ENCODE data around the gene ZFP42.

The ZFP42 gene

DNA sequence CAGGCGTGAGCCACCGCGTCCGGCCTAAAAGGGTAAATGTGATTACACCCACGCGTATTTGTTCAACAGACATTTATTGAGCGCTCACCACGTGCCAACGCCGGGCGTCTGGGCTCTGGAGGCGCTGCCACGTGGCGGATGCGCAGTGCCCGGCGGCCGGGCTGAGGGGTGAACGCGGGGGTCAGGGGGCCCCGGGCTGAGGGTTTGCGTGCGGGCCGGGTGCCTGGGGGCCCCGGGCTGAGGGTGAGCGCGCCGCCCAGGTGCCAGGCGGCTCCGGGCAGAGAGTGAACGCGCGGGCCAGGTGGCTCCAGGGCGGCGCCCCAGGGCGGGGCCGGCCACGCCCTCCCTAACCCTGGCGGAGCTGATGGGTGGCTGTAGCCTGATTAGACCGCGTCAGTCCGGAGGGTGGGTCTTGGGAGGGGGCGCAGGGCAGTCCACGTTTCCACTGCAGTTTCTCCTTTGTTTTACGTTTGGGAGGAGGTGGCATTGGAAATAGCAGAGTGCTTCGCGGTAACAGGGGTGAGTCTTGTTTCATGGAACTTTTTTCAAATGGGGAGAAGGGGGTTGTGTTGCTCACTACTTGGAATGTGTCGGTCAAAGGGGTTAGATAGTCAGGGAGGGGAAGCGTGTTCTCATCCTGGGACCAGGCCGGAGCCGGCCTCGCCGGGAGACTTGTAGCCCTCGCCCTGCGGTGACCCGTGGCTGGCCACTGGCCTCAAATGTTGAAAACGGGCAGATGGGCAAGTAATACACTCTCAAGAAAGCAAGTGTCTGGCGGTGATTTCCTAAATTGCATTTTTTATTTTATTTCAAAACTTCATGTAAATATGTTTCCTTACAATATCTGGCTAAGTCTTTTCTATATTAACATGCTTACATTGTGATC is at the start of gene ZFP42:
TSS of gene ZFP42 (plus strand) at position 450 of the 886 bp plus-strand sequence. CDS start 7,037 bp downstream, outside the sequence.
- TF ChIP-seq GATA2 (IDR thresholded peaks at IDR 0.05; ENCODE audit: low read depth, low read length) (no peak), GATA3 (IDR thresholded peaks at IDR 0.05; ENCODE audit: low read depth, low read length) (no peak)

- TF ChIP-seq GATA3 (IDR thresholded peaks at IDR 0.05; ENCODE audit: low read depth, low read length) (no peak), GATA2 (IDR thresholded peaks at IDR 0.05; ENCODE audit: low read depth, low read length) (no peak)
These were observed 34.4 kb upstream of the ZFP42 start for GRCh38 chr4:187961171-187961570.

DNA sequence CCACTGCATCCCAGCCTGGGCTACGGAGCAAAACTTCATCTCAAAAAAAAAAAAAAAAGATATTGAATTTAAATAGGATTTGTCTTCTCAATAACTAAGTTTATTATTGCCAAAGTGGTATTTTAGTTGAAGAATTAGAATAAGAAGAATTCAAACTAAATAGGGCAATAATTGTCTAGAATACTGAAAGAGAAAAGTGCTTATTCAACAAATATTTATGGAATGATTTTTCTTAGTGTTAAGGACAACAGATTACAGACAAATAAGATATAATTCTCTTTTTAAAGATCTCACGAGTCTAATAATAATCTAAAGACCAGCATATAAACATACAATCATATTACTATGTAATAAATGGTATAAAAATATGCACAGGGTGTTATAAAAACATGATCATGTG is 33.6 kb upstream of the ZFP42 start:
- TF ChIP-seq GATA2 (IDR thresholded peaks at IDR 0.05; ENCODE audit: low read depth, low read length) (no peak), GATA3 (IDR thresholded peaks at IDR 0.05; ENCODE audit: low read depth, low read length) (no peak)

DNA sequence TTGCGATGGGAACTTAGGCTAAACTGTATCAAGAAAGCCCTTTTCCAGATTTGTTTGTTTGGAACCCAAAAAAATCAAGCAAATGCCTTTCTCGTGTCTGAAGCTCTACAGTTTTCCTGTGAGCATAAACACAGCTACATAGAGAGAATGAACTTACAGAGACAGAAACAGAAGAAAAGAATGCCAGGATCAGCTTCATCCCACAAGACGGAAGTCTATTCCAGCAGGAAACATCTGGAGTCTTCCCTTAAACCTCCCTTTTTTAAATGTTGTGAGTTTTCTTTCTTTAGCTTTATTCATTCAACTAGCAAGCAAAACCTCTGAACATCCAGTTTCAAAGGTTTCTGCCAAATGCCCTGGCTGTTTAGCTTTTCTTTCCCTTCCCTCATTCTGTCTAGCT is 32.6 kb upstream of the ZFP42 start:
- TF ChIP-seq GATA2 (IDR thresholded peaks at IDR 0.05; ENCODE audit: low read depth, low read length) (no peak), GATA3 (IDR thresholded peaks at IDR 0.05; ENCODE audit: low read depth, low read length) (no peak)

DNA sequence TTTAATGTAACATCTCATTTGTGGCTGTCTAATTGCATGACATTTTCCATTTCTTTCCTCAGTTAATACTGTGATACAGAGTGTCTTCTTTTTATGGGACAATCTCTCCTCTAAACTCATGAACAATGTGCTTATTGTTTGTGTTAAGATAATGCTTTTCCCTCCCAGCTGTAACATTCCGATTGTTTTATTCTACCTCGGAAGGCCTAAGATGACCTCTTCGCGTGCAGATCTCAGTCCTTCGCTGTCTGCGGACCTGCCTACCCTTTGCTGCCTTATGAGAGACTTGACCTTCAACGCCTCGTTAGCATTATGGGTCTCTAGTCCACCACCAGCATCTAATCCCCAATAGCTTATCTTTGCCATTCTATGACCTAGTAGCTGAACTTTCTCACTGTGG is 29.8 kb upstream of the ZFP42 start:
- no peak for TF ChIP-seq GATA2 (IDR thresholded peaks at IDR 0.05; ENCODE audit: low read depth, low read length)
- TF ChIP-seq GATA3 (IDR thresholded peaks at IDR 0.05; ENCODE audit: low read depth, low read length) = no peak

DNA sequence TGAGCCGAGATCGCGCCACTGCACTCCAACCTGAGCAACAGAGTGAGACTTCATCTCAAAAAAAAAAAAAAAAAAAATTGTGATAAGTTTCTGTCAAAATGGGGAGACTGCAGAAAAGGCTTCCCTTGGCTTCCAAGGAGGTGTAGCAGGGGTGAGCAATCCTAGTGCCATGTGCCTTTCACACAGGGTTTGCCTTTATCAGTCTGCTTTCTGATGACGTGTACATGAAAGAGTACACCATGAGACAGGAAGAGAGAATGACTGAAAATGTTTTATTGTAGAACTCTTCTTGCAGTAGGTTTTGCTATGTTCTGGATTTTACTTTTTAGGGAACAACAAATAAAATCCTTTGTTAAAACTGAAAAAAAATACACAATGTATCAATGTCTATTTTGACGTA is 23.4 kb upstream of the ZFP42 start:
- TF ChIP-seq GATA3 (IDR thresholded peaks at IDR 0.05; ENCODE audit: low read depth, low read length) (no peak), GATA2 (IDR thresholded peaks at IDR 0.05; ENCODE audit: low read depth, low read length) (no peak)

DNA sequence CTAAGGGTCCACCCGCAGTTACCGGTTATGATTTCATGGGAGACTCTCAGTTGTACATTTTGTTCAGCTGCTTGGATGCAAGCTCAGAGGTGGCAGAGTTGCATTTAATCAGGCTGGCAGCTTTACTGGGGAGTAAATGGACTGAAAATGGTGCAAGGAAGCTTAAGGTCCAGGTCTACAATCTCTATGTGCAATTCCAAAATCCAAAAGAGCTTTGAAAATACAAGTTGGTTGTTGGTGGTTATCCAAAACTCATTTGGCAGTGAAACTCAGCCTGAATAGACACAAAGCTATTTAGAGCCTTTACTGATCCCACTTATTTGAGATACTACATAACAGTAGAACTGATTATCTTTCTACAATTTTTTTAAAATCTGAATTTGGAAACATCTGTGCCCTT is 11.8 kb upstream of the ZFP42 start:
- TF ChIP-seq GATA2 (IDR thresholded peaks at IDR 0.05; ENCODE audit: low read depth, low read length) = no peak
- TF ChIP-seq GATA3 (IDR thresholded peaks at IDR 0.05; ENCODE audit: low read depth, low read length) = no peak

- TF ChIP-seq GATA2 (IDR thresholded peaks at IDR 0.05; ENCODE audit: low read depth, low read length) (no peak), GATA3 (IDR thresholded peaks at IDR 0.05; ENCODE audit: low read depth, low read length) (no peak)
These were observed 2.6 kb upstream of the ZFP42 start for GRCh38 chr4:187992971-187993370.

- TF ChIP-seq GATA3 (IDR thresholded peaks at IDR 0.05; ENCODE audit: low read depth, low read length) = no peak
- TF ChIP-seq GATA2 (IDR thresholded peaks at IDR 0.05; ENCODE audit: low read depth, low read length) = no peak
These were observed 1.7 kb upstream of the ZFP42 start for GRCh38 chr4:187993827-187994226.

DNA sequence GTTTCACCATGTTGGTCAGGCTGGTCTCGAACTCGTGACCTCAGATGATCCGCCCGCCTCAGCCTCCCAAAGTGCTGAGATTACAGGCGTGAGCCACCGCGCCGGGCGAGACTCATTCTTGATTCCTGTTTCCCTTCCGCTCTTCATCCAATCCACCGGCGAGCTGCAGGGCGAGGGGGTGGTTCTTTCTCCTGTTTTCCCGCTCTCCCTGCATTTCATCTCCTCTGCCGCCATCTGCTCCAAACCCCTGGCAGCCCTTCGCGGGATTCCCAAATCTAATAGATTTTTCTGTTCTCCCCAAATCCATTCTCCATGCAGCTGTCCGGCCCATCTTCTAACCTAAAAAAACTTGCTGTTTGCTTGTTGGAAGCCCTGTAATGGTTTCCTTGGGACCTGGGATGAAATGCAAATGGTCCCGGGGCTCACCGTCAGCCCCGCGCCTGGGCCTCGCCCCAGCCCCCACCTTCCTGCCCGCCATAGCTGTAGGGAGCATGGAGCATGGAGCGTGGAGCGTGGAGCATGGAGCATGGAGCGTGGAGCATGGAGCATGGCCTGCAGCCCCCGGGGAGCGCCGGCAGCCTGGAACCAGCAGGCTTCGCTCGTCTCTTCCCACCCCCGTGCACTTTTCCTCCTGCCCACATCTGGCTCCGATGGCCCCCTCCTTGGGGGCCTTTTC is 1.1 kb downstream of the ZFP42 start:
- TF ChIP-seq GATA2 (IDR thresholded peaks at IDR 0.05; ENCODE audit: low read depth, low read length) = no peak
- TF ChIP-seq GATA3 (IDR thresholded peaks at IDR 0.05; ENCODE audit: low read depth, low read length) = no peak

DNA sequence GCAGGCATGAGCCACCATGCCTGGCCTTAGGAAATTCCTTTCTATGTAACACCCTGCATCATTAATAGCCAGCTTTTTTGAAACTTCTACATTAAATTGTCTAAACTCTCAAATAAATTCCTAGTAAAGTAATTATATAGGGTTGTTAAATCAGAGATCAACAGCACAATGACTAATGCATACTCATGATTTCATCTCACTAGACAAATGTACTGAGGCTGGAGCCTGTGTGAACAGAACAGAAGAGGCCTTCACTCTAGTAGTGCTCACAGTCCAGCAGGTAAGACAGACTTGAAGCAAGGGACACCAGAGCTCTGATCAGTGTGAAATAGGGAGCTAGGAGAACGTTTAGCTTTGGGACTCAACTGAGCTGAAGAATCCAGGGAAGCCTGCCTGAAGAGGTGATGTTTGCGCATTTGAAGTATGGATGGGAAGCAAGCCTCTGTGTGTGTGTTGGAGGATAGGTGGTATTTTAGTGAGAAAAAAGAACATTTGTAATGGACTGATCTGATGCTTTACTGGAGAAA is 3.9 kb downstream of the ZFP42 start:
- no peak for TF ChIP-seq GATA2 (IDR thresholded peaks at IDR 0.05; ENCODE audit: low read depth, low read length)
- TF ChIP-seq GATA3 (IDR thresholded peaks at IDR 0.05; ENCODE audit: low read depth, low read length) = no peak

DNA sequence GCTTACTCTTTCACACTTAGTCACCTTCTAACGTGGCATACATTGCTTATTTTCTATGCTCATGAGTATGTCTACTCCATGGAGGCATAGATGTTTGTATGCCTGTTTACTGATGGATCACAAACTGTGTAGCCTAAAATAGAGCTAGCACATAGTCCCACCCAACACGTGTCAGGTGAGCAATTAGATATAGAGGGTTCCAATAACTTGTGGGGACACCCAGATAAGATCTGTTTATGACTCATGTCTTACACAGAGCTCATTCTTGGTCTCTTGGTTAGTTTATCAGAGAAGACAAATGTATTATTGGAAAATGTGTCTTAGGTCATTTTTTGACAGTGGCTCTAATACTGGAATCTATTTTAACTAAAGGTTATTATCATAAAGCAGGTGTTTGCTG is 6.8 kb downstream of the ZFP42 start:
- TF ChIP-seq GATA3 (IDR thresholded peaks at IDR 0.05; ENCODE audit: low read depth, low read length) (no peak), GATA2 (IDR thresholded peaks at IDR 0.05; ENCODE audit: low read depth, low read length) (no peak)

- no peak for TF ChIP-seq GATA3 (IDR thresholded peaks at IDR 0.05; ENCODE audit: low read depth, low read length)
These were observed 7.2 kb downstream of the ZFP42 start for GRCh38 chr4:188002751-188003150.

DNA sequence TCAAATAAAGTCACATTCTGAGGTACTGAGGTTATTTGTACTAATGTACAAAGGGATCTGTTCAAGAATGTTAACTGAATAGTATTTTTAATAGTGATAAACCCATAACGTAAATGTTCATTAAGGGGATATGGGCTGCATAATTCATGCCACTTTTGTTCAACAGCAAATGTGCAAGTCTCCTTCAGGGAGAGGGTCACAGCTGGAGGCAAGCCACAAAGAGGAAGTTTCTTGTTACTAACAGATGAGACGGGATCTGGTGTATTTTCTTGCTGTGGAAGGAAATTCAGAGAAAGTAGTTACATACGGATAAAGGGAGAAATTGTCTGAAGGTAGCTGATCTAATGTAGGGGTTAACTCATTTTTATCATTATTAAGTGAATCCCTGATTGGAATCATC is 10.0 kb downstream of the ZFP42 start:
- TF ChIP-seq GATA3 (IDR thresholded peaks at IDR 0.05; ENCODE audit: low read depth, low read length) = no peak
- no peak for TF ChIP-seq GATA2 (IDR thresholded peaks at IDR 0.05; ENCODE audit: low read depth, low read length)

All from SH-SY5Y (cell line).